IMR-90 (cell line): ENCODE results near the gene ITLN1. TPM values are rescaled to one million over a fixed set of nuclear protein-coding genes. Genes with fewer than 3 reads are reported as not detected.

Experiments
- ATAC-seq: fragments of 200-7000 bp; cut with Tn5 transposase; 2 replicates; pipeline ENCODE4 v1.9.1; 2020; ENCODE audit warnings: low read depth, mild to moderate bottlenecking, moderate library complexity
- BruUV-seq: library from RNA; stranded (reverse); fragments of 400-500 nt; replicated peaks from 2 replicates; lab custom pipeline; 2021; lab: Mats Ljungman, UMichigan
- CTCF ChIA-PET: fragments of 300-600 bp; formaldehyde crosslinking; extraction: SDS; loops from one replicate; lab custom pipeline; 2021; ENCODE audit warnings: antibody characterized with exemption; lab: Yijun Ruan, JAX
- POLR2A ChIA-PET: fragments of 300-600 bp; sonication (Branson Sonifier 250); formaldehyde crosslinking; loops from one replicate; lab custom pipeline; 2022; ENCODE audit warnings: antibody characterized with exemption; ENCODE audit not compliant: unreplicated experiment; lab: Charles Lee
- DNase-seq: peaks from one replicate; pipeline ENCODE4 v3.0.0; 2013
- H2AFZ ChIP-seq: replicated peaks from 2 replicates; pipeline ENCODE3; 2013; ENCODE audit warnings: low read length, mild to moderate bottlenecking; ENCODE audit not compliant: poor library complexity
- H2AK5ac ChIP-seq: 2 replicates; pipeline ENCODE4 v1.6.1; 2013; ENCODE audit warnings: low read depth, low read length, inconsistent platforms
- H2AK9ac ChIP-seq: replicated peaks from 2 replicates; pipeline ENCODE3; 2013; ENCODE audit warnings: mild to moderate bottlenecking, low read depth, low read length, moderate library complexity; ENCODE audit not compliant: poor library complexity
- H2BK120ac ChIP-seq: 2 replicates; pipeline ENCODE4 v1.6.1; 2013; ENCODE audit warnings: low read depth, low read length, inconsistent platforms
- H2BK15ac ChIP-seq: 3 replicates; pipeline ENCODE4 v1.6.1; 2013; ENCODE audit warnings: low read depth, low read length, inconsistent platforms
- H2BK20ac ChIP-seq: 2 replicates; pipeline ENCODE4 v1.6.1; 2013; ENCODE audit warnings: low read depth, mild to moderate bottlenecking, inconsistent platforms, low read length, moderate library complexity
- H2BK5ac ChIP-seq: 2 replicates; pipeline ENCODE4 v1.6.1; 2013; ENCODE audit warnings: mild to moderate bottlenecking, low read depth, low read length, inconsistent platforms; ENCODE audit not compliant: poor library complexity, severe bottlenecking
- H3K14ac ChIP-seq: replicated peaks from 2 replicates; pipeline ENCODE4 v1.6.1; 2013; ENCODE audit warnings: low read depth, low read length, inconsistent platforms
- H3K18ac ChIP-seq: 2 replicates; pipeline ENCODE4 v1.6.1; 2013; ENCODE audit warnings: low read depth, low read length, control low read depth
- H3K23ac ChIP-seq: 2 replicates; pipeline ENCODE4 v1.6.1; 2013; ENCODE audit warnings: low read depth, low read length, inconsistent platforms
- H3K27ac ChIP-seq: 2 replicates; pipeline ENCODE4 v1.5.1; 2013; ENCODE audit warnings: mild to moderate bottlenecking, control low read depth, low read length; ENCODE audit not compliant: insufficient read depth
- H3K27me3 ChIP-seq: 2 replicates; pipeline ENCODE4 v1.6.1; 2013; ENCODE audit warnings: low read length; ENCODE audit not compliant: control insufficient read depth, insufficient read depth
- H3K36me3 ChIP-seq: 2 replicates; pipeline ENCODE4 v1.6.1; 2013; ENCODE audit warnings: low read length, mixed read lengths; ENCODE audit not compliant: control insufficient read depth, insufficient read depth
- H3K4ac ChIP-seq: 2 replicates; pipeline ENCODE4 v1.6.1; 2013; ENCODE audit warnings: low read depth, low read length, inconsistent platforms
- H3K4me1 ChIP-seq: 2 replicates; pipeline ENCODE4 v1.6.1; 2013; ENCODE audit warnings: low read length, mixed read lengths; ENCODE audit not compliant: control insufficient read depth, insufficient read depth
- H3K4me2 ChIP-seq: 2 replicates; pipeline ENCODE4 v1.6.1; 2013; ENCODE audit warnings: low read depth, mild to moderate bottlenecking, control low read depth, low read length, moderate library complexity
- H3K4me3 ChIP-seq: 2 replicates; pipeline ENCODE4 v1.5.1; 2013; ENCODE audit warnings: low read depth, mild to moderate bottlenecking, control low read depth, low read length, moderate library complexity; ENCODE audit not compliant: insufficient read depth
- H3K56ac ChIP-seq: 2 replicates; pipeline ENCODE4 v1.6.1; 2013; ENCODE audit warnings: low read length, inconsistent platforms; ENCODE audit not compliant: insufficient read depth; ENCODE audit errors: extremely low read depth
- H3K79me1 ChIP-seq, 2 experiments: 2 replicates each; pipeline ENCODE4 v1.6.1; 2013; ENCODE audit warnings: low read length in 2 of 2, inconsistent platforms in 1 of 2, low read depth in 1 of 2
- H3K9ac ChIP-seq: 2 replicates; pipeline ENCODE4 v1.6.1; 2013; ENCODE audit warnings: low read depth, low read length, control low read depth
- H3K9me1 ChIP-seq: 2 replicates; pipeline ENCODE4 v1.6.1; 2013; ENCODE audit warnings: low read length, inconsistent platforms; ENCODE audit not compliant: insufficient read depth
- H3K9me3 ChIP-seq: 2 replicates; pipeline ENCODE4 v1.6.1; 2013; ENCODE audit warnings: low read length; ENCODE audit not compliant: control insufficient read depth, insufficient read depth
- H4K20me1 ChIP-seq: 2 replicates; pipeline ENCODE4 v1.6.1; 2013; ENCODE audit warnings: low read length, inconsistent platforms; ENCODE audit not compliant: insufficient read depth
- H4K5ac ChIP-seq: 2 replicates; pipeline ENCODE4 v1.6.1; 2013; ENCODE audit warnings: mild to moderate bottlenecking, low read depth, low read length, control low read depth
- H4K8ac ChIP-seq, 2 experiments: 2 replicates each; pipeline ENCODE4 v1.6.1; 2013; ENCODE audit warnings: low read depth in 2 of 2, low read length in 2 of 2, control low read depth in 1 of 2, inconsistent platforms in 1 of 2
- H4K91ac ChIP-seq: 2 replicates; pipeline ENCODE4 v1.6.1; 2013; ENCODE audit warnings: low read depth, low read length, inconsistent platforms; ENCODE audit not compliant: insufficient read depth
- CEBPB ChIP-seq: IDR thresholded peaks from 2 replicates; pipeline ENCODE4 v1.6.1; 2012; ENCODE audit warnings: low read depth, low read length, improper control_type of control experiment
- NFE2L2 ChIP-seq: fragments of 150-350 bp; IDR thresholded peaks from 2 replicates; pipeline ENCODE4 v1.6.1; 2016; ENCODE audit warnings: low read depth, mild to moderate bottlenecking, low read length
- SMC3 ChIP-seq: fragments of 150-350 bp; IDR thresholded peaks from 2 replicates; pipeline ENCODE4 v1.6.1; 2016; ENCODE audit warnings: low read depth, mild to moderate bottlenecking, antibody characterized with exemption, low read length, moderate library complexity
- WGBS, 2 experiments: methylation state at CpG; one replicate each; pipeline versions ENCODE4 v1.1.5 to v1.1.7; 2013; ENCODE audit warnings: missing lambda C conversion rate in 2 of 2; ENCODE audit not compliant: insufficient read length in 1 of 2; ENCODE audit errors: extremely low coverage in 2 of 2; 5-methylcytosine and 5-hydroxymethylcytosine counted together
- dilution Hi-C: fragments of 300-500 bp; cut with HindIII; formaldehyde crosslinking; loops from one replicate; pipeline ENCODE4 v1.14.3; 2018; ENCODE audit warnings: low sequenced_read_pairs; ENCODE audit not compliant: unreplicated experiment
- in situ Hi-C: fragments of 300-500 bp; cut with MboI; formaldehyde crosslinking; loops from 3 replicates; pipeline ENCODE4 v1.14.3; 2019; ENCODE audit warnings: low sequenced_read_pairs, inconsistent platforms, mixed read lengths
- intact Hi-C: fragments of 100-400 bp; cut with micrococcal nuclease; formaldehyde crosslinking; loops from 2 replicates; pipeline ENCODE4 v1.10.0; 2022
- polyA plus RNA-seq, 3 experiments: library from polyadenylated mRNA; depleted of rRNA; stranded (reverse); fragments of >200 nt; gene quantifications; 2 replicates each; pipeline ENCODE4 v1.2.3, GENCODE V29; 2012; ENCODE audit warnings: low replicate concordance in 1 of 3
- total RNA-seq: library from RNA; depleted of rRNA; stranded (reverse); fragments of >200 nt; gene quantifications from 2 replicates; pipeline ENCODE4 v1.2.3, GENCODE V29; 2012
- TF ChIP-seq, protein P1 (sequence below): fragments of 150-350 bp; IDR thresholded peaks from 2 replicates; pipeline ENCODE4 v1.6.1; 2017; ENCODE audit warnings: mild to moderate bottlenecking, antibody characterized with exemption, low read length, low read depth

Gene ITLN1
- total and polyA plus RNA-seq, 2 of the 4 experiments (the other 2 are of a cell fraction) = not detected

DNA sequence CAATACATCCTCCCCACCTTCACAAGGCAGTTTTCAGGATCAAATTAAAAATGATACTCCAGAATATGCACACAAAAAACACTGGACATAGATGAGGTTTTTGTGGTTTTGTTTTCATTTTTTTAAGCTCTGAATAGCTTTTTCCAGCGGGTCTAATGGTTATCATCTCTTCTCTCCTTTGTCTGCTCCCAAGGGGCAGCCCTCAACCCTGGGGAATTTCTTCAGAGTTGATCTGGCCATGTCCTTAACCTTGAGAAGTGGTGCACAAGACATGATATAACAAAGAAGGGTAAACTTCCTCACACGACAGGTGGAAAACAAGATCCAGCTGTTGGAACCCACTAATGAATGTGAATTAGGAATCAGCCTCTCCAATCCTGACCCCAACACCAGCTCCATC is 20.8 kb downstream of the ITLN1 start:
- Histone ChIP-seq H2AK5ac (no peak overlapping the region), H3K56ac (no peak overlapping the region), H2BK20ac (no peak overlapping the region), H2AFZ (no peak overlapping the region), H3K9me3 (no peaks in the 10 kb centered on the region), H2BK15ac (no peak overlapping the region), H4K20me1 (no peaks in the 10 kb centered on the region), H3K27ac (no peak overlapping the region), H3K9me1 (no peaks in the 10 kb centered on the region), H3K4me2 (no peak overlapping the region), H3K14ac (no peak overlapping the region), H4K8ac (no peak overlapping the region), H2BK5ac (no peak overlapping the region), H3K18ac (no peak overlapping the region), H3K27me3 (no peaks in the 10 kb centered on the region), H3K4me3 (no peak overlapping the region), H3K23ac (no peak overlapping the region), H3K79me1 (no peaks in the 10 kb centered on the region), H4K91ac (no peak overlapping the region), H2AK9ac (no peak overlapping the region), H3K4ac (no peak overlapping the region), H3K36me3 (no peaks in the 10 kb centered on the region), H2BK120ac (no peak overlapping the region), H3K9ac (no peak overlapping the region), H3K4me1 (no peaks in the 10 kb centered on the region), H4K5ac (no peak overlapping the region)
- no CpG with 5 or more reads among the region's 2 CpGs for WGBS, 2 experiments
- TF ChIP-seq CEBPB (no peak), NFE2L2 (no peak), SMC3 (no peak)
- TF ChIP-seq, protein P1, sequence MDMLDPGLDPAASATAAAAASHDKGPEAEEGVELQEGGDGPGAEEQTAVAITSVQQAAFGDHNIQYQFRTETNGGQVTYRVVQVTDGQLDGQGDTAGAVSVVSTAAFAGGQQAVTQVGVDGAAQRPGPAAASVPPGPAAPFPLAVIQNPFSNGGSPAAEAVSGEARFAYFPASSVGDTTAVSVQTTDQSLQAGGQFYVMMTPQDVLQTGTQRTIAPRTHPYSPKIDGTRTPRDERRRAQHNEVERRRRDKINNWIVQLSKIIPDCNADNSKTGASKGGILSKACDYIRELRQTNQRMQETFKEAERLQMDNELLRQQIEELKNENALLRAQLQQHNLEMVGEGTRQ = no peak
- intact Hi-C loops (no loop called here), dilution Hi-C loops (no loop called here), in situ Hi-C loops (no loop called here)
- POLR2A ChIA-PET = no interaction called here
- ATAC-seq (no peak), DNase-seq (no peak)
- CTCF ChIA-PET = no interaction called here
- no TSS peak for BruUV-seq
